ENCODE measurements around the gene ADH1B.
"Not testable (repeated sequence)": the region's sequence is repeated elsewhere in the genome, so short reads cannot be mapped to it uniquely, and the experiment has no call there.

Gene ADH1B

GRCh38 chr4:99341426-99341825 is 20.2 kb upstream of the ADH1B start:
- Mint-ChIP-seq H3K27me3 (no peaks in the 10 kb centered on the region), H3K36me3 (no peaks in the 10 kb centered on the region), H3K27ac (no peak overlapping the region), H3K9me3 (no peaks in the 10 kb centered on the region), H3K4me1 (no peaks in the 10 kb centered on the region), H3K4me3 (no peak overlapping the region)
- no peak for ATAC-seq

DNA sequence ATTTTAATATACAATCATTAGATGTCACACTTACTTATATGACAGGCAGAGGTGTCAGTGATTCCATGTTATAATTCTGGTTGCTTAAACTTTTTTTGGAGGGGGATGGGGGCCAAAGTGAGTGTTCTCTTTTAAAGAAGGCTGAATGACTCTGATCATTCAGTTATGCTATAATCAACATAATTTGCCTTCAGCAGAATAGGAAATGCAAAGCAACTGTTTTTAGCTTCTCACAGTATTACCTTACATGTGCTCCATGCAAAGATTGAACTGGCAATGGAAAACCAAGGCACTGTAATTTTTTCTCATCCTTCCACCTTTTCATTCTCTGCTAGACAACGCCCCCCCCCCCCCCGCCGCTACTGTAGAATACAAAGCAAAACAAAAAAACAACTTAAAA is 18.0 kb upstream of the ADH1B start:
- ATAC-seq, result no peak
- Mint-ChIP-seq H3K36me3 (no peaks in the 10 kb centered on the region), H3K4me3 (no peak overlapping the region), H3K4me1 (no peaks in the 10 kb centered on the region), H3K9me3 (no peaks in the 10 kb centered on the region), H3K27me3 (no peaks in the 10 kb centered on the region), H3K27ac (no peak overlapping the region)

DNA sequence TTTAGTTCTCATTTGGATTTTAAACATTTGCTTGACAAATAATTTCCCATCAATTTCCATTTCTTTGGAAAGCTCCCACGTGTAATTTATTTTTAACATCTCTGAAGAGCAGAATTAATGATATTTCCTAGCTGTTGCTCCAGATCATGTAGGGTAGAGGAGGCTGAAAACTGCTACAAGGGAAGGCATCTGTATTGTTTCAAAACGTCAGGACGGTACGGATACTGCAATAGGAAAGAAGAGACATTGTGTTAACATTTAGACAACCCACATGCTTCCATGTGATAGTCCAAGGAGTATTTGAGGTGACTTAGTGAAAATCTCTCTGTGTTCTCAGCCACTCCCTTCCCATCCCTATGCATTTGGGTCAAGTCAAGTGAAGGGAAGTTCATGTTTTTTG is 15.4 kb upstream of the ADH1B start:
- no peak for ATAC-seq
- no peak overlapping the region for H3K27ac Mint-ChIP-seq
- H3K36me3 Mint-ChIP-seq, result no peaks in the 10 kb centered on the region
- no peak overlapping the region for H3K4me3 Mint-ChIP-seq
- H3K4me1 Mint-ChIP-seq, result no peaks in the 10 kb centered on the region
- H3K27me3 Mint-ChIP-seq, result no peaks in the 10 kb centered on the region
- peaks cover 3% of the 10 kb centered on the region for H3K9me3 Mint-ChIP-seq

GRCh38 chr4:99334880-99335279 is 13.7 kb upstream of the ADH1B start:
- peaks cover 3% of the 10 kb centered on the region for H3K9me3 Mint-ChIP-seq
- no peak overlapping the region for H3K4me3 Mint-ChIP-seq
- no peaks in the 10 kb centered on the region for H3K4me1 Mint-ChIP-seq
- ATAC-seq, result no peak
- no peaks in the 10 kb centered on the region for H3K36me3 Mint-ChIP-seq
- H3K27ac Mint-ChIP-seq, result no peak overlapping the region
- H3K27me3 Mint-ChIP-seq, result no peaks in the 10 kb centered on the region

DNA sequence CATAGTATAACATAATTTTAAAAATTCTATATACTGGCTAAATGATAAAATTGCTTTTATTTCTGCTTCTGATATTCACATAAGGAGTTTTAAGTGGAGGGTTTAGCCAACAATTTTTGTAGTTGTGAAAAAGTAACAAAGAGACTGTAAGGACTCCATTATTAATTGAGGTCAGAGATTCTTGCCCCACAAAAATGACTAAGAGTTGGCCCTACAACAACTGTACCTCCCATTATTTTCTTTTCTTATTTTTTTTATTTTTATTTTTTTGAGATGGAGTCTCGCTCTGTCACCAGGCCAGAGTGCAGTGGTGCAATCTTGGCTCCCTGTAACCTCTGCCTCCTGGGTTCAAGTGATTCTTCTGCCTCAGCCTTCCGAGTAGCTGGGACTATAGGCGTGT is 9.4 kb upstream of the ADH1B start:
- no peak overlapping the region for H3K27ac Mint-ChIP-seq
- H3K36me3 Mint-ChIP-seq, result no peaks in the 10 kb centered on the region
- no peaks in the 10 kb centered on the region for H3K4me1 Mint-ChIP-seq
- H3K4me3 Mint-ChIP-seq, result no peak overlapping the region
- H3K27me3 Mint-ChIP-seq, result no peaks in the 10 kb centered on the region
- no peak for ATAC-seq
- H3K9me3 Mint-ChIP-seq, result peaks cover 3% of the 10 kb centered on the region

GRCh38 chr4:99329876-99330275 is 8.7 kb upstream of the ADH1B start:
- Mint-ChIP-seq H3K9me3 (peaks cover 3% of the 10 kb centered on the region), H3K27ac (no peak overlapping the region), H3K4me3 (no peak overlapping the region), H3K4me1 (no peaks in the 10 kb centered on the region), H3K36me3 (no peaks in the 10 kb centered on the region), H3K27me3 (no peaks in the 10 kb centered on the region)
- no peak for ATAC-seq

DNA sequence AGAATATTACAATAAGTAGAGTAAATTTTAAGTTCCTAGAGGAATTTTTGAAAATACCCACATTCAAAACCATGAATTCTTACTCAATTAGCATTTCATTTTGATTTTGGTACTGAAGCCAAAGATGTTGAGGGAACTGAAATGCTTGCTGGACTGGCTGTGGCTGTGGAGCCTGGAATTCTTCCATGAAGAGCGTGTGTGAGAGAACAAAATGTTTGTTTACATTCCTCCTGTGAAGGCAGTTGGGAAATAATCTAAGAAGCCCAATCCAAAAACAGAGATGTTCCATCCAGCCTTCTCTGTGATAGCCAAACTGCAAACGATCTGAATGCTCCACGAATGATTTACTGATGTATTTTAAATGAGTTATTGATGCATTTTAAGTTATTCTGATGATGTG is 3.8 kb upstream of the ADH1B start:
- Mint-ChIP-seq H3K27ac (no peak overlapping the region), H3K4me1 (no peaks in the 10 kb centered on the region), H3K27me3 (peaks cover 9% of the 10 kb centered on the region), H3K4me3 (no peak overlapping the region), H3K9me3 (no peaks in the 10 kb centered on the region), H3K36me3 (no peaks in the 10 kb centered on the region)
- no peak for ATAC-seq

DNA sequence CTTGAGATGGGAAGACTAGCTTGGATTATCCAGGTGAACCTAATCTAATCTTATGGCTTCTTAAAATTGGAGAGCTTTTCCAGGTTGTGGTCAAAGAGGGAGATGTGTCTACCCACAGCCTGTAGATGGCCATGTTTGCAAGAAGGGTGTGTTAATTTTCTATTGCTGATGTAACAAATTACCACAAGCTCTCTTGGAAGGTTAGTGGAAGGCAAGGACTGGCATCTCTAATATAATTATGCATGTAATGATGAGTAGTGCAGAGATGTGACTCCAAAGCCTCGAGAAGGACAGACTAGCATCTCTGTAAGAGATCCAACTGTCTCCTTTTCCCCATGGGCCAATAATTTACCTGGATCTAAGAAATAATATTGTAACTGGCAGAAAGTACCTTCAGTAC is 3.2 kb upstream of the ADH1B start:
- H3K4me3 Mint-ChIP-seq, result no peak overlapping the region
- ATAC-seq, result no peak
- peaks cover 9% of the 10 kb centered on the region for H3K27me3 Mint-ChIP-seq
- no peaks in the 10 kb centered on the region for H3K36me3 Mint-ChIP-seq
- no peak overlapping the region for H3K27ac Mint-ChIP-seq
- no peaks in the 10 kb centered on the region for H3K9me3 Mint-ChIP-seq
- no peaks in the 10 kb centered on the region for H3K4me1 Mint-ChIP-seq

DNA sequence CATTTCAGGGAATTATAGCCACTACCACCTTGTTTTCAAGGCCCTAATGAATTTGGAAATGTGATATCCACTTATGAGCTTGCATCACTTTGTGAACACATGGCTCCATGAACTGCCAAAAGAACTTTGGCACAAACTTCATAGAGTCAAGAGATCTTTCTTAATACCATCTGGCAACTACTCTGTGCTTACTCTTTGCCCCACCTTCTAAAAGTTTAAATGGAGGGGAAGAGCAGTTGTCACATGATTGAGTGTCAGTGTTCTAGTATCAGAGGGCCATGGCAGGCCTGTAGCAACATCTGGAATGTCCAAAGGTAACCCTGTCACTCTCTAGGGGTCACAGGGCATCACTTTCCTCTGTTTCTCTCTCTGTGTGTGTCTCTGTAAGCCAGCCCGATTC is 2.6 kb upstream of the ADH1B start:
- Mint-ChIP-seq H3K4me1 (no peaks in the 10 kb centered on the region), H3K9me3 (no peaks in the 10 kb centered on the region), H3K27ac (no peak overlapping the region), H3K27me3 (peaks cover 9% of the 10 kb centered on the region), H3K36me3 (no peaks in the 10 kb centered on the region), H3K4me3 (no peak overlapping the region)
- ATAC-seq, result no peak

DNA sequence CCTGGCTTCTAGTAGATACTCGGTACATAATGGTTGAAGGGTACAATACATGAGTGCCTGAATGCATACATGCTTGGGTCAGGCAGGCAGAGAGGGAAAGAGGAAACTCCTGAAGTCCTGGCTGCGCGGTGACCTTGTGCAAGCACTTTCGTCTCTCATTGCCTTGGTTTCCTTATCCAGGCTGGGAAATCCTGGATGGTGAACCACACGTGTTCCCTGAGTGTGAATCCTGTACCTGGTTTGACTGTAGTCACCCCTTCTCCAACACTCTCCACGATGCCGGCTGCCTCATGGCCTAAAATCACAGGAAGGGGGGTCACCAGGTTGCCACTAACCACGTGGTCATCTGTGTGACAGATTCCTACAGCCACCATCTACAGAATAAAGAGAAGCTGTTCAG is 3.4 kb downstream of the ADH1B start:
- ATAC-seq, H3K27me3 Mint-ChIP-seq, H3K9me3 Mint-ChIP-seq, H3K36me3 Mint-ChIP-seq, H3K27ac Mint-ChIP-seq, H3K4me3 Mint-ChIP-seq, H3K4me1 Mint-ChIP-seq: not testable (repeated sequence)

DNA sequence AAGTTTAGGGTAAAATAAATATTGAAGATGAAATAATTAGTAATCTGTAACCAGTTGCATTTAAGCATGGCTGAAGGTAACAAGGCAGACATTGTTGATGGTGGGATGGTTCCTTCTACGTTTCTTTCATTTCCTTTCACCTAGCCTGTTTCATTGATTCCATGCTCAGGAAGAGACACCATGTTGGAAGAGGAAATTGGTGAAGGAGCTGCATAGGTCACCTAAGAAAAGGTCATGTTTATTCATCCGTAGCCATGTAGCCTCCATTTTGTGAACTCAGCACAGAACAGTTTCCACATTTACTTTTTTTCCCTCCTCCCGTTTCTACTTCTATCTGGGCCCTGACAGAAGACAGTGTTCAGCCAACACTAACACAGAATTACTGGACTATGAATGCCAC is 3.8 kb downstream of the ADH1B start:
- no peaks in the 10 kb centered on the region for H3K27me3 Mint-ChIP-seq
- no peak for ATAC-seq
- H3K9me3 Mint-ChIP-seq, result no peaks in the 10 kb centered on the region

DNA sequence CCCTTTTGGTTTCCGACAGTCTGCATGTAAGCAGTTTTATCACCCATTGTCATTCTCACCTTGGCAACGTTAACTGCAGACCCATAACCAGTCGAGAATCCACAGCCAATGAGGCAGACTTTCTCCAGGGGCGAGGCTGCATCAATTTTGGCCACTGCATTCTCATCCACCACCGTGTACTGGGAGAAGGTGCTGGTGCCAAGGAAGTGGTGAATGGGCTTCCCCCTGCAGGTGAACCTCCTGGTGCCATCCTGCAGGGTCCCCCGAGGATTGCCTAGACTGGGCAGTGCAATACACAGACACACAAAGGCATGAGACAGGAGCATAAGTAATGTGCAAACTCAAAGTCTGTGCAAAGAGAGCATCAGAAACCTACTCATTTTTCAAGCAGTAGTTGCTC is 5.4 kb downstream of the ADH1B start:
- no peak overlapping the region for H3K4me3 Mint-ChIP-seq
- no peaks in the 10 kb centered on the region for H3K9me3 Mint-ChIP-seq
- no peaks in the 10 kb centered on the region for H3K4me1 Mint-ChIP-seq
- ATAC-seq, result no peak
- no peak overlapping the region for H3K27ac Mint-ChIP-seq
- no peaks in the 10 kb centered on the region for H3K36me3 Mint-ChIP-seq
- H3K27me3 Mint-ChIP-seq, result no peaks in the 10 kb centered on the region

More for the DNA sequence above, 3.8 kb downstream of the ADH1B start:
- no peaks in the 10 kb centered on the region for H3K4me1 Mint-ChIP-seq
- H3K27ac Mint-ChIP-seq, result no peak overlapping the region
- no peak overlapping the region for H3K4me3 Mint-ChIP-seq
- no peaks in the 10 kb centered on the region for H3K36me3 Mint-ChIP-seq

DNA sequence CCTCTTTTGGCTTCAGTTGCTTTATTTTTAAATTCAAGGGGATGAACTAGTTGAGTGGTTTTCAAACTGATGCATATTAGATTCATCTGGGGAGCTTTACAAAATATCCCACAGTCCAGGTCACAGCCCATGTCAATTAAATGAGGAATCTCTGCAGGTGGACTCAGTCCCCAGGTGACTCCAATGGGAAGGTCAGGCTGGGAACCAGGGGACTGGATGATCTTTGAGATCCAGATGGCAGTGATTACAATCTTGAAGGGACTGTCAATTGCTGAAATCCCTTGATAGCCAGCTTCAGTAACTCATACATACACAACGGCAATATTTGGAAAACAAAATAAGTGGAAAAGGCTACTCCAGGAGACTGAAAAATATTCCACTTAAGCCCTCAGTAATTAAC is 7.0 kb downstream of the ADH1B start:
- H3K27ac Mint-ChIP-seq, result no peak overlapping the region
- no peak for ATAC-seq
- H3K4me1 Mint-ChIP-seq, result no peaks in the 10 kb centered on the region
- H3K9me3 Mint-ChIP-seq, result no peaks in the 10 kb centered on the region
- no peaks in the 10 kb centered on the region for H3K27me3 Mint-ChIP-seq
- no peaks in the 10 kb centered on the region for H3K36me3 Mint-ChIP-seq
- H3K4me3 Mint-ChIP-seq, result no peak overlapping the region

GRCh38 chr4:99310389-99310788 is 10.8 kb downstream of the ADH1B start:
- no peak for ATAC-seq
- Mint-ChIP-seq H3K27me3 (no peaks in the 10 kb centered on the region), H3K36me3 (no peaks in the 10 kb centered on the region), H3K9me3 (no peaks in the 10 kb centered on the region), H3K4me1 (no peaks in the 10 kb centered on the region), H3K27ac (no peak overlapping the region), H3K4me3 (no peak overlapping the region)

DNA sequence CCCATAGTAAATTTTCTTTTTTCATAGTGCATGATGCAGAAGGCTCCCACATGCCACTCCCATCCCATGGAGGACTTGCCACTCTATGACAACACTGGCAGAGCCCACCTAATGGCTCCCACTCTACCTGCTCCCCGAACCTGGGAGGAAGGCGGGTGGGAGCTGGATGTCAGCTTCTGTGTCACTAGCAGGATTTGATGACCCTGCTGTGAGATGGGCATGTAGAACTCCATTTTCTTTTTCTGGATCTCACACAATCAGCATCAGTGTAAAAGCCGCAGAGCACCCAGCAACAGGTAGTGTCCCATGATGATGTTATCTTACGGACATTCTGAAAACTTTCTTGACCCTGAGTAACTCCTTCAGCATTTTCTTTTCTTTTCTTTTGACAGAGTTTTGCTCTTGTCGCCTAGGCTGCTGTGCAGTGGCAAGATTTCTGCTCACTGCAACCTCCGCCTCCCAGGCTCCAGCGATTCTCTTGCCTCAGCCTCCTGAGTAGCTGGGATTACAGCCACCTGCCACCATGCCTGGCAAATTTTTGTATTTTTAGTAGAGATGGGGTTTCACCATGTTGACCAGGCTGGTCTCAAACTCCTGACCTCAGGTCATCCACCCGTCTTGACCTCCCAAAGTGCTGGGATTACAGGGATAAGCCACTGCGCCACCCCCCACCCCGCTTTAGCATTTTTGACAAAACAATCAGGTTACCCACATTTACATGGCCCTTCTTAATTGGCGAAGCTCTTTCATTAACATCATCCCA is 15.4 kb downstream of the ADH1B start:
- Mint-ChIP-seq H3K27ac (no peak overlapping the region), H3K9me3 (peaks cover 3% of the 10 kb centered on the region), H3K27me3 (no peaks in the 10 kb centered on the region), H3K4me1 (no peaks in the 10 kb centered on the region), H3K36me3 (no peaks in the 10 kb centered on the region), H3K4me3 (no peak overlapping the region)
- no peak for ATAC-seq

GRCh38 chr4:99301376-99302164 is 19.6 kb downstream of the ADH1B start:
- peaks cover 12% of the 10 kb centered on the region for H3K9me3 Mint-ChIP-seq
- no peaks in the 10 kb centered on the region for H3K27me3 Mint-ChIP-seq
- ATAC-seq, result no peak
- H3K27ac Mint-ChIP-seq, result no peak overlapping the region
- H3K36me3 Mint-ChIP-seq, result no peaks in the 10 kb centered on the region
- H3K4me1 Mint-ChIP-seq, result no peaks in the 10 kb centered on the region
- no peak overlapping the region for H3K4me3 Mint-ChIP-seq
